HG02678 (cell line): ENCODE data around the gene AADACL4.
"Not testable (repeated sequence)": the region's sequence is repeated elsewhere in the genome, so short reads cannot be mapped to it uniquely, and the experiment has no call there.

ENCODE experiments used
- ATAC-seq: cut with Tn5 transposase; IDR thresholded peaks from one replicate; pipeline ENCODE4 v1.9.1; 2021; ENCODE audit warnings: mild to moderate bottlenecking, moderate library complexity; ENCODE audit not compliant: unreplicated experiment

The AADACL4 gene

DNA sequence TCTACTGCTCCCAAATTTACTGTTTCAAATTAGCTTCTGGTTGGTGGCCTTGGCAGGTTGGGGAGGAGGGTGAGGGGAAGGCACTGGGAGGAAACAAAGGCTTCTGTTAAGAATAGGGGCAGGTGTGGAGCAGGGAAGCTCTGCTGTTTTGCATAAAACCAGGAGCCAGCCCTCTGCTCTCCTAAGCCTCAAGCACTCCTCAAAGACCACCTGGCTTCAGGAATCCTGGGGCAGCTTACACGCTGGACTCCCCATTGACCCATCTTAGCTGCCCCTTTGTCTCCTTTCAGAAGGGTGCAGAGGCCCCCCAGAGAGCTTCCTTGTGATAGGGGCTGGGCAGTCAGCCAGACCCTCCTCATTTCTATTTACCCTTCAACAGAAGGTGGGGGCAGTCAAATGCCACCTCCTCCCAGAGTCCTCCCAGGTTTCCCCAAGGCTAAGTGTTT is 14.4 kb upstream of the AADACL4 start:
- ATAC-seq = no peak

DNA sequence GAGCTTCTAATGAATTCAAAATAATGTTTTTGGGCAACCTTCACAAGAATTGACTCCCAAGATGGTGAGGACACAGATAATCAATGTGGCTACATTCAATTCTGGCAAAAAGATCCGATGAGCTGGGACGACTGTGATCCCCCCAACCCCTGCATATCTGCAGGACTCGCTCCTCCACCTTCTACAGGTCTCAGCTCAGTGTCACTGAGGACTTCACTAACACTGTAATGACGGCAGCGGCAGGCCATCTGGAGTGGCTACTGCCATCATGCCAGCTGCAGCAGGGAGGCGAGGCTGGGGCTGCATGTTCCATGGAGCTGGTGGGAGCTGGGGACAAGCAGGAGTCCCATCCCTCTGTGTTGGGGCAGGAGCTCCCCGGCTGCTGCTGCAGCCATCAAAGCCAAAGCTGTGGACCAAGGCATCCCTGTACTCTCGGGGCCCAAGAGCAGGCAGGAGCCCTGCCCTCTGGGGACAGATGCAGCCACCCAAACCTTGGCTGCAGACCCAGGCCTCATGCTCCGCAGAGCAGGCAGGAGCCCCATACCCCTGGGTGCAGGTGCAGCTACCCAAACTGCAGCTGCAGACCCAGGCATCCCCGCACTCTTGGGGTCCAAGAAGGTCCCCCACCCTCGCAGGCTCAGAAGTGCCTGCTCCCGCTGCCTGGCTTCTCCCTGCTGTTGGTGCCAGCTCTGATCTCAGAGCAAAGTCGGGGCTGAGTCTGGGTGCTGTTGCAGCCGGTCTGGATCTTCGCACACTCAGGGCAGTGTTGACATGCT is 13.7 kb upstream of the AADACL4 start:
- no peak for ATAC-seq

DNA sequence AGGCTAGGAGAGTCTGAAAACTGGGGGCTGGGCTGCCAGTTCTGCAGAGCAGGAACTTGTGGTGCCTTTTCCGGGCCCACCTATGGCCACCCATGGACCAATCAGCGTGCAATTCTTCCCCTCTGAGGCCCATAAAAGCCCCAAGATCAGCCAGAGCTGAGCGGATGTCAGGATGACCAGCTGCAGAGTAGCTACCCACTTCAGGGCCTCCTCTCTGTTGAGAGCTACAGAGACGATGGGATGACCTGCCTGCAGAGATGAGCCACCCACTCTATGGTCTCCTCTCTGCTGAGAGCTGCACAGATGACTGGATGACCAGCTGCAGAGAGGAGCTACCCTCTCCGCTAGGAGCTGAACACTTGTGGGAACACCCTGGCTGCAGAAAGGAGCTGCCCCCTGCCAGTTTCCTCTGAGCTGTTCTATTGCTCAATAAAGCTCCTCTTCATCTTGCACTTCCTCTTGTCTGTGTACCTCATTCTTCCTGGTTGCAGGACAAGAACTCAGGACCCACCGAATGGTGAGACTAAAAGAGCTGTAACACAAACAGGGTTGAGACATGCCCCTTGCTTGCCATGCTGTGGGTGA is 12.8 kb upstream of the AADACL4 start:
- no peak for ATAC-seq

DNA sequence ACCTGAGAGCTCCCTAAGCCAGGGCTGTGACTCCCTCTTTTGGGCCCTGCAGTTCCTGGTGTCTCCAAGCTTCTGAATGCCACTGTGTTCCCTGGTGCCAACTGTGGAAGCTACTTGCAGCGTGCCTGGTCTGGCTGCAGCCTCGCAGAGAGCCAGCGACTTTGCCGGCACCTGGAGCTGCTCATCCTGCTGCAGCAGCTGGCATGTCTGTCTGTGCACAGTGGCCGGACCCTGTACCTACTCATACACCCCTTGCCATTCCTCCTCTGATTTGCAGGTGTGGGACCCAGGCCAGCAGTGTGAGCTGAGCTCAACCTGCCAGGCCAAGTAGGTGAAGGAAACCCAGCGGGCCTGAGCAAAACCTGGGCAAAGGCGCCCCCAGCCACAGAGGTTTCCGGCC is 12.3 kb upstream of the AADACL4 start:
- no peak for ATAC-seq

DNA sequence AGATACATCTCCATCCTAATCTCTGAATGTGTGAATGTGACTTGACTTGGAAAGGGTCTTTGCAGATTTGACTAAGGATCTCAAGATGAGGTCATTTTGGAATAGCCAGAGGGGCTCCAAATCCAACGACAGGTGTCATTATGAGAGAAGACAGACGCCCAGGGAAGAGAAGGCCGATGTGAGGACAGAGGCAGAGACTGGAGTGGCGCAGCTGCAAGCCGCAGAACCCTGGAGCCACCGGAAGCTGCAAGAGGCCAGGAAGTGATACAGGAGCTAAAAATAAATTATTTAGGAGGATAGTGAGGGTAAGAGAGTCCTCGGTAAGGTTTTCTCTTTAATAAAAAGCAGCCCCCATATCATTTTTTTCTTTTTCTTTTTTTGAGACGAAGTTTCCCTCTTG is 9.7 kb upstream of the AADACL4 start:
- no peak for ATAC-seq

DNA sequence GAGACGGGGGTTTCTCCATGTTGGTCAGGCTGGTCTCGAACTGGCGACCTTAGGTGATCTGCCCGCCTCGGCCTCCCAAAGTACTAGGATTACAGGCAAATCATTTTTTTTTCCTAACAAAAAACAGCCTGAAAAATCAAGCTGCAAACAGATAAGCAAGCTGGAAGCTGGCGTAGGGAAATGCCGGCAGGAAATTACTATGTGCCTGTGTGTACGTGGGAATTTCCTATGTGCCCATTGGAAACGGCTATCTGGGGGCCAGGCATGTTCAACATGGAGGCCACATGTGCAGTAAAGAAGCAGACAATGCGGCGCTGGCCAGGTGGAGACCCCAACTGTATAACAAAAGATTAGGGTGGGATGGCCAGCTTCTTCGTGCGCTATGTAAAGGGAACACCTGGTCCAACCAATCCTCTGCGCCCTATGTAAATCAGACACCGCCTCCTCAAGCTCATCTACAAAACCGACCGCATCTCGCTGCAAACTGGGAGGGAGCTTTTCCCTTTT is 9.1 kb upstream of the AADACL4 start:
- no peak for ATAC-seq

DNA sequence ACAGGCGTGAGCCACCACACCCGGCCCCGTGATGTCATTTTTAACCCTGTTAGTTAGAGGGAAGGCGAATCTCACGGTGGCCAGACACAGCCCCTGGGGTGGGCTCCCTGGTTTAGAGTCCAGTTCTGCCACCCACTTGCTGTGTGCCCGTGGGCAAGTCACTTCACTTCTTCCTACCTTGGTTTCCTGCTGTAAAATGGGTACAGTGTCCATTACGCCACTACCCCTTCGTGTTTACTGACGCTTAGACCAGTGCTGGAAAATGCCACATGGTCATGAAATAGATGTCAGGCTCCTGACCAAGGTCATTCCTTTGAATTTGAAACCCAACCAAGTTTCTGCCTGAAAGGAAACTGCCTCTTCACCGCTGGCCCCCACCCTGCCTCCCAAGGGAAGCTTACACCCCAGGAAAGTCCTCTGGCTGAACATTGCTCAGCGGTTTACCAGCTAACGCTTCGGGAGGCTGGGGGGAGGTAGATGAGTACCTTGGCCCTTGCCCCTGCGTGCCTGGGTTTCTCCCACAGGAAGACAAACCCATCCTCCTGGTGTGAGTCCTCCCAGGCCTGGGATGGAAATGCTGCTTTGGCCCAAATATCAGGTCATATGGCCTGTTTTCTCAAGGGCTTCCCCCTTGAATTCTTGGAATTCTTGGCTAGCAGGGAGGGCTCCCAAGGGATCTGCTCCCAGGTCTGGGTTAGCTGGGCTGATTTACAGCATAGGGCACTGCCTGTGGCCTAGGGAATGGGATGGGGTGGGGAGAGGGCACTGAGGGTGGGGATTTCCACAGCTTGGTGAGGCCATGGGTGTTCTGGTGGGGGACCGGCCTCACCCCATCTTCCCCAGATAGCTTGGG is 7.6 kb upstream of the AADACL4 start:
- no peak for ATAC-seq

DNA sequence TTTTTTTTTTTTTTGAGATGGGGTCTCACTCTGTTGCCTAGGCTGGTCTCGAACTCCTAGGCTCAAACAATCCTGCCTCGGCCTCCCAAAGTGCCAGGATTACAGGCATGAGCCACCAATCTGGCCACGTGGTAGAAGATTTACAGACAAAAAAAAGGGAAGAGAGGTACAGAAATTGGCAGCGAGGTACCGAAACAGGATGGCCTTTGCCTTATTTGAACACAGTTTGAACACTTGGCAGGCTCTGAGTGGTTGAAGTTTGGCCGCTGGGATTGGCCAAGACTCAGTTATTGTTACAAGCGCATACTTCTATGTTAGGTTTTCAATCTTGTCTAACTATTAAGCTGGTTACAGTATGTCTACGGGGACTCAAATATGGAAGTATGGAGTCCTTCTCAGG is 6.2 kb upstream of the AADACL4 start:
- no peak for ATAC-seq

DNA sequence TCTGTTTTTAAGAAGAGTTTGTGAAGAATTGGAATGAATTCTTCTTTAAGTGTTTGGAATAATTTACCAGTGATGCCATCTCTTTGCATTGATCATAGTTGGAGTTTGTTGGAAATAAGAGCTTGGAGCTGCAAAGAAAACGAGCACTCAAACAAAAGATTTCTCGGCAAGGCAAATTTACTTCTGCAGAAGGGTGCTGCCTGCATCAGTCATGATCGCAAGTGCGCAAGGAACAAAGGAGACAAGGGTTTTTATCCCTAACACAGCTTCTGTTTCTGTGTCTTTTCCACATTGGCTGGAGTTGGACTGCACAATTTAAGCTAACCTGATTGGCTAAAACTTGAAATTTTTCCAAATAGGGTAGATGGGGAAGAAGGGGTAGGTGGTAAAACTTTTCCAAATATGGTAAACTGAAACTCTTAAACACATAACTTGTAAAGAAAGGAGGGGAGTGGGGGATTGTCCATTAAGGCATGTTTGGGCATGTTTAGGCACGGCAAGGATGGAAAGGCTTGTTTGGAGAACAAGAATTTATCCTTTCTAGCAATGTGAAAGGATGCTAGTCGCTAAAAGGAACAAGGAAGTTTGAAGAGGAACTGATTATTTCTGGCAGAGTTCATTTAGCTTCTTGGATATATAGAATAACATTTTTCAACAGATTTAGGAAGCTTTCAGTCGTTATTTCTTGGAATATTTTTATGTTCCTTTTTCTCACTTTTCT is 3.5 kb upstream of the AADACL4 start:
- ATAC-seq = no peak

DNA sequence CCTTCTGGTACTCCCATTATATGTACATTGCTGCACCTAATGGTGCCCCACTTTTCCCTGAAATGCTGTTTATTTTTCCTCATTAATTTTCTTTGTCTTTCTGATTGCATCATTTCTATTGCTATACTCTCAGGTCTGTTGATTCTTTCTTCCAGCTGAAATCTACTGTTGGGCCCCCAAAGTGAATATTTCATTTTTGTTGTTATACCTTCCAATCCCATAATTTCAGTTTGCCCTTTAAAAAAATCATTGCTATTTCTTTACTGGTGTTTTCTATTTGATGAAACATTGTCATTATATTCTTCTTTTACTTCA is 3.0 kb upstream of the AADACL4 start:
- no peak for ATAC-seq

DNA sequence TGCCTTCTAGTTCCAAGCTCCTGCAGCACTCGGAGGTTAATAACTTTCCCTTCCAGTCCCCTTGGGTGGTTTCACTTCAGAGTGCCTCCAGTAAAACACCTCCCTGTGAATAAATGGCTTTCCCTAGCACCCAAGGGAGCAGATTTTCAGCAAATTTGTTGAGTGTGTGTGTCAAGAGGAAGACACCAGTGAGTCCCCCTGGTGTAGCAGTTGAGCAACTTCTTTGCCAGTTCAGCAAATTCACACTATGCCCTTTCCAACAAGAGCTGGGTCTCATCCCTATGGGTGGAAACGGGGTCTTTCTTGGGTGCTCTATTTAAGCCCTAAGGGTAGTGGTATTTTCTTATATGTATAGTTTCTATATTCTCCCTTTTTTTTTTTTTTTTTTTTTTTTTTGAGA is 806 bp upstream of the AADACL4 start:
- no peak for ATAC-seq

DNA sequence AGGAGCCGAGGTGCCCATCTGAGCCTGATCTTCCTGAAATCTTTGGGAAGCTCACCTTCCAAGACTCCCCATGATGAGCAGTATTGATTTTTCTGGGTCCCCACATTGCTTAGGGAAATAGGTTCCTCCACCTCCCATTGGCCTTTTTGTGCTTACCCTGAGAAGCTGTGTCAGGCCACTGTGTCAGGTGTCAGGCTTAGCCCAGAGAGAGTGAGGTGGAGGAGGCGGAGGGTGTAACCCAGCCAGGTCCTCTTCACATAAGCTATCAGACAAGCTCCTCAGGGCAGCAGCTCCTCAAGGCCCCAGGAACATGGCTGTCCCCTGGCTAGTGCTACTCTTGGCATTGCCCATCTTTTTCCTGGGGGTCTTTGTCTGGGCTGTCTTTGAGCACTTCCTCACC is 352 bp downstream of the AADACL4 start:
- no peak for ATAC-seq

DNA sequence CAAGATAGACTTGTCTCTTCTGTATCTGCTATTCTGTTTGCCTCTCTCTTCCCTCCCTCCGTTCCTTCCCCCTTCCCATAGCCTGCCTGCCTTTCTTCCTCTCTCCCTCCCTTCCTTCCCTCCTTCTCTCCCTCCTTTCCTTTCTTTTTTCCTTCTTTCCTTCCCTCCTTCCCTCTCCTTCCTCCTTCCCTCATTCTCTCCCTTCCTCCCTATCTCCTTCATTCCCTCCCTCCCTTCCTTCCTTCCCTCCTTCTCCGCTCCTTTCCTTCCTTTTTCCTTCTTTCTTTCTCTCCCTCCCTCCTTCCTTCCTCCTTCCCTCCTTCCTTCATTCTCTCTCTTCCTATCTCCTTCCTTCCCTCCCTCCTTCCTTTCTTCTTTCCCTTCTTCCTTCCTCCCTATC is 944 bp downstream of the AADACL4 start:
- no peak for ATAC-seq

DNA sequence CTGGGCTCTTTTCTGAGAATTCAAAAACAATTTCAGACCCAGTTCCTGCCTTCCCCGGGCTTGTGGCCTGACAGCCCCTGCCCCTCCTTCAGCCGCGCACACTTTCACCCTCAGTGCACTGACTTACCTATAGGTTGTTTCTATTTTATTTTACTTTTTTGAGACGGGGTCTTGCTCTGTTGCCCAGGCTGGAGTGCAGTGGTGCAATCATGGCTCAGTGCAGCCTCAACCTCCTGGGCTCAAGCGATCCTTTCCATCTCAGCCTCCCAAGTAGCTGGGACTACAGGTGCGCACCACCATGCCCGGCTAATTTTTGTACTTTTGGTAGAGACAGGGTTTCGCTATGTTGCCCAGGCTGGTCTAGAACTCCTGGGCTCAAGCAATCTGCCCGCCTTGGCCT is 1.5 kb downstream of the AADACL4 start:
- ATAC-seq = not testable (repeated sequence)

DNA sequence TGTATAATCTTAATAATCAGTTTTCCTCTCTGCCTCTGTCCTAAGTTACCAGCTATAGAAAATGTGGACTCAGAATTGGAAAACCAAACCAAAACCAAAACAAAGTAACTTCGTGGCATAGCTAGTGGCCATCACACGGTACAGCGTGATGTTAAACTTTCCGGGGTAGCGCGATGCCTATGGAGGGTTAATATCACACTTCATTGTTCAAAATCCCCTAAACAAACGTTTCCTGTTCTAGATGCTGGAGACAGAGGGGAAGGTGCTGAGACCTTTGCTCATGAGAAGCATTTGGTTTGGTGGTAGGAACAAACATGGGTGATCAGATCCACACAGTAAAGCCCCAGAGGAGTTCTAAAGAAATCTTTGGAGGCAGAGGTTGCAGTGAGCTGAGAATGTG is 4.9 kb downstream of the AADACL4 start:
- no peak for ATAC-seq

DNA sequence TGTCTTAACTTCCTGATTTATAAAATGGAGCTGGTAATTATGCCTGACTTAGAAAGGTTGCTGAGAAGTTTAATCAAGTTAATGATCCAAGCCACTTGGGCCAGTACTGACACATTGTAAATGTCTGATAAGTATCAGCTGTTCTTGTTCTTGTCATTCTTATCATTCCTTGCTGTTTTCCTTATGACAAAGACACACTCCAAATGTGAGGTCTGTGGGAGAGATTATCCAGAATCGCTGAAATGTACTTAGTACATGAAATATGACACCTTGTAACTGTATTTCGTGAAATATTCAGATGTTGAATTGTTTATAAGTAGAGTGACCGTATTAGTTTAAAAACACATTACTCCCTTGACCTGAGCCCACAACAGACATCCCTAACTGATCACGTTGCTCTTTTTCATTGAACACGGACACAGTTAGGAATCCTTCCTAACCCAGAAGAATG is 6.1 kb downstream of the AADACL4 start:
- ATAC-seq = no peak

DNA sequence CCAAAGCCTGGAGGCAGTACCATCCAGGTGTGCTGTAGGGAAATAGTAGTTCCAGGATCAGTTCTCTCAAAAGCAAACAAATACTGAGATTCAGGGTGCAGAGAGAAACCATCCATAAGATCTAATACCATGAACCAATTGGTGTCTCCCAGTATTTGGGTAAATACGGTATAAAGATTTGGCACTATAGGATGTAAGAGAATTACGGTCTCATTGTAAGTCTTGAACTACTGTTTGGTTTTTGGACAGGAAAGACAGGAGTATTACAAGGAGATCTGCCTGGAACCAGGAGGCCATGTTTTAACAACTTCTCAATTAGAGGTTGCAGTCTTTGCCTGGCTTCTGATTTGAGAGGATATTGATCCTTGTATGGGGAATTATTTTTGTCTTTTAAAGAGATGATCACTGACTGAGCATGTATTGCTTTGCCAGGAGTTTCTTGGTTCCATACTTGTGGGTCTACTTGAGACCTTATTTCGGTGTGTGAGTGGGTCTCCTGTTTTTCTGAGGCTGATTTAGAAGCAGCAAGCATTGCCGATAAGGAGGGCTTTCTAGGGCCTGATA is 10.2 kb downstream of the AADACL4 start:
- no peak for ATAC-seq

DNA sequence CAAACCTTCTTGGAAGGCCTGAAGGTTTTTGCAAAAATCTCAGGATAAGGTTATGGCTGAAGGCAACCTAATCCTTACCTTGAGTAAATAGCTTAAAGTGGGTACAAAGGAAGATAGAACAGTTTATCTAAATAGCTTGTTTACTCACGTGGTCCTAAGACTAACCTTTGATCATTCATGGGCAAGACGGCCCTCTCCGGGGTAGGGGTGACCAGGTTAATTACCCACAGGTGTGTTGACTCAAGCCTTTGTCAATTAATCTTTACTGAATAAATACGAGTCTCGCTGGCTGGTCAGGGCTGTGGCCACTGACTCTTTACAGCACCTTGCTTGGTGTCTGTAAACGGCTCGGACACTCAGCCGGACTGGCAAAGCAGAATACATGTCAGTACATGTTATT is 10.8 kb downstream of the AADACL4 start:
- no peak for ATAC-seq

DNA sequence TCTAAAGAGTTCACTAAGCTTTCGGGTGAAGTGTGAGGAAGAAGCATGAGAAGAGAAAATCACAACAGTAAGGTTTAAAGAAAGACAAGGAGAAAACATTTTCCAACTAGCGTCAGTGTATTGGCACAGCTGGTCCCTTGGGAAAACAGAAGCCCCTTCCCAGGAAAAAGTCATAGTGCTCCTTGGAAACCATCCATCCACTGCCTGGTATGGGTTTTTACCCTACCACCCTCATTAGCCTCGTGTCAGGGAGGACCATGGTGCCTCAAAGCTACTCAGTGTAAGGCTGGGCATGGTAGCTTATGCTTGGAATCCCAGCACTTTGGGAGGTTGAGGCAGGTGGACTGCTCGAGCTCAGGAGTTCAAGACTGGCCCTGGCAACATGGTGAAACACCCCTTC is 12.7 kb downstream of the AADACL4 start:
- no peak for ATAC-seq

DNA sequence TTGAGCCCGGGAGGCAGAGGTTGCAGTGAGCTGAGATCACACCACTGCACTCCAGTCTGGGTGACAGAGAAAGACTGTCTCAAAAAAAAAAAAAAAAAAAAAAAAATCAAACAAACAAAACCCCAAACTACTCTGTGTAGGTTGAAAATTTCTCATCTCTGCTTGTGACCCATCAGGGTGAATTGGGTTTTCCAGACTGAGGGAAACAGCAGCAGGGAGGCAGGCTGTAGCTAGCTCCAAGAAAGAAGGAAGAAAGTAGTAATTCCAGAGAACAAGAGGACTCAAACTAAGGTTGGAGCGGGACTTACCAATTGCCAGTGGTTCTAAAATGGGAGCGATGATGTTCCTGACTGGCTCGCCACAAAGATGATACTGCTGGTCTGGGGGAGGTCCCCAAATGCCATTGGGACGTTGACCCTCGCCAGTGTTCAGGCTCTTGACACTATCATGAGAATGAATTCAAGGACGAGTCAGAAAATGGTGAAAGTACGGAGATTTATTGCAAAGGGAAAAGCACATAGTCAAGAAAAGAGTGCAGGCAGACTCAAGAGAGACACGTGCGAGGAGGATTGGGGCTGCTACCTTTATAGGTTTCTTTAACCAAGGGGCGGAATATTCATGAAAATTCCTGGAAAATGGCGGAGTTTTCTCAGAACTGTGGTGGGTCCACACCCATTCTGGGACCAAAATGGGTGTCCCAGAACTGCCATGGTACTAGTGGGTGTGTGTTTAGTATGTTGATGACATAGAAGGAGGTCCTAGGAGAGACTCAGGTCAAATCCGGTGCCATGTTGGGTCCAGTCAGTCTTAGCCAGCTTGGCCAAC is 13.4 kb downstream of the AADACL4 start:
- ATAC-seq = no peak
